T-cell (primary cell): ENCODE data around the gene IRAG1. TPM values are rescaled to one million over a fixed set of nuclear protein-coding genes. Genes with fewer than 3 reads are reported as not detected.

Source experiments
- ATAC-seq, 4 experiments: fragments of 200-7000 bp in 3 of 4; fragments of 150-1000 bp in 1 of 4; cut with Tn5 transposase; replicated peaks in 1 of 4; 1 replicate in 3 of 4; 2 replicates in 1 of 4; pipeline ENCODE4 v1.10.0; 2021; ENCODE audit warnings: moderate library complexity in 3 of 4, mild to moderate bottlenecking in 2 of 4, moderate number of reproducible peaks in 1 of 4
- CTCF ChIA-PET, 2 donors: fragments of 300-600 bp; sonication (Branson Sonifier 250); formaldehyde crosslinking; loops; one replicate each; lab custom pipeline; 2022; ENCODE audit warnings: antibody characterized with exemption in 2 of 2; lab: Charles Lee
- POLR2A ChIA-PET, 2 donors: fragments of 300-600 bp; sonication (Branson Sonifier 250); formaldehyde crosslinking; loops; one replicate each; lab custom pipeline; 2022; ENCODE audit warnings: antibody characterized with exemption in 2 of 2; lab: Charles Lee
- DNase-seq, 35 experiments: peaks; one replicate each; pipeline versions ENCODE4 v3.0.0 to v3.0.0-alpha.2; 2013 to 2023
- H3K27ac ChIP-seq: one replicate; pipeline ENCODE4 v1.5.1; 2013; ENCODE audit warnings: low read length
- H3K27me3 ChIP-seq, 2 experiments: replicated peaks in 1 of 2; 1 replicate in 1 of 2; 2 replicates in 1 of 2; pipeline versions ENCODE4 v1.6.1 to v1.7.0; 2013; ENCODE audit warnings: low read length in 1 of 2, mixed read lengths in 1 of 2; ENCODE audit not compliant: control insufficient read depth in 2 of 2, insufficient read depth in 2 of 2; ENCODE audit errors: extremely low read depth in 1 of 2
- H3K36me3 ChIP-seq, 2 donors: 1 replicate in 1 of 2; 2 replicates in 1 of 2; pipeline versions ENCODE4 v1.6.1 to v1.7.0; 2013; ENCODE audit warnings: low read length in 1 of 2; ENCODE audit not compliant: control insufficient read depth in 2 of 2, insufficient read depth in 1 of 2; ENCODE audit errors: extremely low read depth in 1 of 2
- H3K4me1 ChIP-seq, 2 experiments: 1 replicate in 1 of 2; 2 replicates in 1 of 2; pipeline versions ENCODE4 v1.6.1 to v1.7.0; 2013; ENCODE audit warnings: low read length in 2 of 2, mixed read lengths in 1 of 2; ENCODE audit not compliant: insufficient read depth in 2 of 2, control insufficient read depth in 1 of 2; ENCODE audit errors: extremely low read depth in 1 of 2
- H3K4me3 ChIP-seq, 2 donors: 1 replicate in 1 of 2; 2 replicates in 1 of 2; pipeline versions ENCODE4 v1.5.1 to v1.7.0; 2013; ENCODE audit warnings: mild to moderate bottlenecking in 2 of 2, low read length in 1 of 2, moderate library complexity in 1 of 2; ENCODE audit not compliant: control insufficient read depth in 1 of 2; ENCODE audit errors: extremely low read depth in 1 of 2
- H3K9me3 ChIP-seq: 2 replicates; pipeline ENCODE4 v1.7.0; 2013
- H3K27ac Mint-ChIP-seq, 2 donors: one replicate each; pipeline ENCODE4 v1.8.0; 2020 to 2021; ENCODE audit warnings: mild to moderate bottlenecking in 2 of 2, mixed read lengths in 2 of 2
- H3K27me3 Mint-ChIP-seq, 2 donors: one replicate each; pipeline ENCODE4 v1.8.0; 2021 to 2022; ENCODE audit warnings: mixed read lengths in 2 of 2
- H3K36me3 Mint-ChIP-seq: one replicate; pipeline ENCODE4 v1.8.0; 2021; ENCODE audit warnings: mixed read lengths
- H3K4me1 Mint-ChIP-seq, 3 donors: one replicate each; pipeline ENCODE4 v1.8.0; 2020 to 2022; ENCODE audit warnings: mixed read lengths in 3 of 3, mild to moderate bottlenecking in 1 of 3
- H3K4me3 Mint-ChIP-seq, 3 donors: one replicate each; pipeline ENCODE4 v1.8.0; 2020 to 2022; ENCODE audit warnings: mild to moderate bottlenecking in 3 of 3, mixed read lengths in 3 of 3, moderate library complexity in 3 of 3
- H3K9me3 Mint-ChIP-seq, 3 donors: one replicate each; pipeline ENCODE4 v1.8.0; 2020 to 2022; ENCODE audit warnings: mixed read lengths in 3 of 3
- WGBS: methylation state at CpG from one replicate; pipeline ENCODE4 v1.1.5; 2013; ENCODE audit warnings: missing lambda C conversion rate; ENCODE audit not compliant: insufficient coverage; 5-methylcytosine and 5-hydroxymethylcytosine counted together
- total RNA-seq, 35 experiments: library from RNA in 6 of 35; stranded (reverse) in 6 of 35; fragments of 120-200 nt in 1 of 35; gene quantifications; one replicate each; pipeline versions ENCODE4 v1.2.1 to v1.2.4 and lab custom pipeline; 2013 to 2026

Gene IRAG1
- total RNA-seq, 5 donors from 2014 or later (not counting 1 experiment from before 2014, with no cell fraction given) = 0.06 to 0.20 TPM; not detected in 3

- H3K36me3 ChIP-seq = no peaks in the 10 kb centered on the region
- ATAC-seq (no peak), DNase-seq (no peak)
- H3K27me3 ChIP-seq = no peaks in the 10 kb centered on the region
- H3K27ac Mint-ChIP-seq = no peak overlapping the region
- H3K4me1 Mint-ChIP-seq = peaks cover 0 to 8% (median 2%) of the 10 kb centered on the region in 3 donors
- 66% methylated on average over 6 of the region's 6 CpGs for WGBS
- H3K27ac ChIP-seq = no peak overlapping the region
- H3K4me3 ChIP-seq = no peak overlapping the region
- H3K4me3 Mint-ChIP-seq = no peak overlapping the region
- ChIA-PET POLR2A (no interaction called here), CTCF (interaction anchor here in 1 of 2 donors (0.6 to 1.0 kb wide), 2 partner anchors 41 to 255 kb away, joined by 3 read pairs; no protein-coding TSS in a partner anchor)
- H3K36me3 Mint-ChIP-seq = no peaks in the 10 kb centered on the region
- H3K9me3 Mint-ChIP-seq = no peaks in the 10 kb centered on the region
- peaks cover 0 to 5% of the 10 kb centered on the region in 2 experiments for H3K4me1 ChIP-seq
- no peaks in the 10 kb centered on the region for H3K27me3 Mint-ChIP-seq
- H3K9me3 ChIP-seq = no peaks in the 10 kb centered on the region
Observed at GRCh38 chr11:10658621-10659338, 34.8 kb downstream of the IRAG1 start.

- DNase-seq (no peak), ATAC-seq (no peak)
- no peak overlapping the region for H3K27ac Mint-ChIP-seq
- H3K36me3 Mint-ChIP-seq = no peaks in the 10 kb centered on the region
- WGBS = 68% methylated on average over 14 of the region's 20 CpGs
- Histone ChIP-seq H3K36me3 (no peaks in the 10 kb centered on the region), H3K27ac (no peak overlapping the region), H3K4me3 (no peak overlapping the region), H3K27me3 (no peaks in the 10 kb centered on the region), H3K9me3 (no peaks in the 10 kb centered on the region), H3K4me1 (peaks cover 0 to 5% of the 10 kb centered on the region in 2 experiments)
- H3K4me1 Mint-ChIP-seq = peaks cover 0 to 8% (median 2%) of the 10 kb centered on the region in 3 donors
- no peak overlapping the region for H3K4me3 Mint-ChIP-seq
- H3K27me3 Mint-ChIP-seq = no peaks in the 10 kb centered on the region
- ChIA-PET CTCF (interaction anchor here in 1 of 2 donors (1.0 to 1.6 kb wide), 2 partner anchors 244 to 251 kb away, joined by 4 to 5 read pairs; no protein-coding TSS in a partner anchor), POLR2A (no interaction called here)
- no peaks in the 10 kb centered on the region for H3K9me3 Mint-ChIP-seq
Observed at GRCh38 chr11:10657308-10658271, 36.0 kb downstream of the IRAG1 start.

DNA sequence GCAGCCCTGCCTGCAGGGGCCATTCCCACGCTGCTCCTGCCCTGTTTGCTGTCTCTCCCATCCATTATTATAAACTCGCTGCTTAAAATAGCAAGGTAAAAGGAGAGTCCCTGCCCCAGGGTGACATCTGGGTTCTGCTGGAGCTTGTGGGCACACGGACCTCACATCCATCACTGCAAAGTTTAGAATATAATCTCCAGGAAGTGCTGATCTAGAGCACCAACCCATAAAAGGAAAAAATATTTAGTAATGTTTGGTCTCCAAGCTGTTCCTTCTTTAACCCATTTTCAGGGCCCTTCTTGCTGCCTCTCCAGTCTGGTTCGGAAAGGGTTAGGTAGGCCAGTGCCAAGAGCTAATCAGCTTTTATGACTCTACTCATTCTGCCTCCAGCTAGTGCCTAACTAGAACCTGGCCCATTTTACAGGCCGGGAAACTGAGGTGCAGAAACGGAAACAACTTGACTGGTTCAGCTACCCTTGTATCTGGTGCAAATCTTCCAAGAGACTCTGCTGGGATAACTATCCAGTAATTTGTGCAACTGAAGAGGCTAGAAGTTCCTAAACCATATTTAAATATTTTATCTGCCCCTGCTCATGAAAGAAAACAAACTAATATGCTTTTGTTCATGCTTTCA is 37.5 kb downstream of the IRAG1 start:
- Mint-ChIP-seq H3K4me1 (peaks cover 0 to 8% (median 2%) of the 10 kb centered on the region in 3 donors), H3K36me3 (no peaks in the 10 kb centered on the region), H3K9me3 (no peaks in the 10 kb centered on the region), H3K4me3 (no peak overlapping the region), H3K27me3 (no peaks in the 10 kb centered on the region), H3K27ac (no peak overlapping the region)
- 70% methylated on average over 2 of the region's 6 CpGs for WGBS
- H3K9me3 ChIP-seq = no peaks in the 10 kb centered on the region
- H3K27me3 ChIP-seq = no peaks in the 10 kb centered on the region
- H3K27ac ChIP-seq = no peak overlapping the region
- peaks cover 0 to 5% of the 10 kb centered on the region in 2 experiments for H3K4me1 ChIP-seq
- CTCF ChIA-PET = interaction anchor here (0.5 to 3.6 kb wide), 5 partner anchors 72 to 252 kb away, joined by 3 to 14 read pairs (median 3); no protein-coding TSS in a partner anchor
- POLR2A ChIA-PET = no interaction called here
- no peak for DNase-seq
- no peaks in the 10 kb centered on the region for H3K36me3 ChIP-seq
- no peak for ATAC-seq
- H3K4me3 ChIP-seq = no peak overlapping the region

GRCh38 chr11:10655227-10655626 is 38.3 kb downstream of the IRAG1 start:
- no peaks in the 10 kb centered on the region for H3K36me3 Mint-ChIP-seq
- ChIA-PET POLR2A (no interaction called here), CTCF (interaction anchor here (0.6 to 3.6 kb wide), 14 partner anchors 16 to 799 kb away, joined by 3 to 32 read pairs (median 6); partner anchors contain the start of gene RNF141 (in 1 of the 2))
- H3K27me3 ChIP-seq = no peaks in the 10 kb centered on the region
- no peaks in the 10 kb centered on the region for H3K27me3 Mint-ChIP-seq
- H3K4me1 ChIP-seq = peaks cover 0 to 5% of the 10 kb centered on the region in 2 experiments
- H3K27ac ChIP-seq = no peak overlapping the region
- WGBS = 92% methylated on average over 3 of the region's 4 CpGs
- ATAC-seq (no peak), DNase-seq (no peak)
- no peak overlapping the region for H3K4me3 ChIP-seq
- H3K36me3 ChIP-seq = no peaks in the 10 kb centered on the region
- H3K9me3 ChIP-seq = no peaks in the 10 kb centered on the region
- peaks cover 0 to 8% (median 2%) of the 10 kb centered on the region in 3 donors for H3K4me1 Mint-ChIP-seq
- H3K4me3 Mint-ChIP-seq = no peak overlapping the region
- no peaks in the 10 kb centered on the region for H3K9me3 Mint-ChIP-seq
- no peak overlapping the region for H3K27ac Mint-ChIP-seq

GRCh38 chr11:10654811-10655150 is 38.8 kb downstream of the IRAG1 start:
- Histone ChIP-seq H3K27me3 (no peaks in the 10 kb centered on the region), H3K36me3 (no peaks in the 10 kb centered on the region), H3K4me1 (peaks cover 0 to 5% of the 10 kb centered on the region in 2 experiments), H3K9me3 (no peaks in the 10 kb centered on the region), H3K4me3 (no peak overlapping the region), H3K27ac (no peak overlapping the region)
- ChIA-PET POLR2A (no interaction called here), CTCF (interaction anchor here (0.6 to 3.6 kb wide), 14 partner anchors 16 to 798 kb away, joined by 3 to 32 read pairs (median 6); partner anchors contain the start of gene RNF141 (in 1 of the 2))
- no CpG with 5 or more reads among the region's 1 CpG for WGBS
- ATAC-seq (no peak), DNase-seq (no peak)
- no peaks in the 10 kb centered on the region for H3K27me3 Mint-ChIP-seq
- H3K4me3 Mint-ChIP-seq = no peak overlapping the region
- no peak overlapping the region for H3K27ac Mint-ChIP-seq
- no peaks in the 10 kb centered on the region for H3K9me3 Mint-ChIP-seq
- no peaks in the 10 kb centered on the region for H3K36me3 Mint-ChIP-seq
- H3K4me1 Mint-ChIP-seq = peaks cover 0 to 8% (median 2%) of the 10 kb centered on the region in 3 donors
